Fibroblast of skin of abdomen (primary cell): ENCODE results near the gene KRT86.
"Not testable (repeated sequence)": the region's sequence is repeated elsewhere in the genome, so short reads cannot be mapped to it uniquely, and the experiment has no call there.

ENCODE experiments used
- DNase-seq: peaks from one replicate; pipeline ENCODE4 v3.0.0-alpha.2; 2013

Gene KRT86

GRCh38 chr12:52252175-52252615 is 22.2 kb upstream of the KRT86 start:
- not testable (repeated sequence) for DNase-seq

GRCh38 chr12:52252728-52253343 is 21.6 kb upstream of the KRT86 start:
- no peak for DNase-seq

GRCh38 chr12:52253391-52254179 is 20.9 kb upstream of the KRT86 start:
- no peak for DNase-seq

GRCh38 chr12:52254180-52254964 is 20.1 kb upstream of the KRT86 start:
- DNase-seq, result no peak

GRCh38 chr12:52254965-52255751 is 19.3 kb upstream of the KRT86 start:
- no peak for DNase-seq

- DNase-seq, result no peak
Observed at GRCh38 chr12:52255926-52256583, 18.4 kb upstream of the KRT86 start.

- no peak for DNase-seq
Observed at GRCh38 chr12:52256584-52256935, 17.9 kb upstream of the KRT86 start.

GRCh38 chr12:52257074-52257551 is 17.3 kb upstream of the KRT86 start:
- DNase-seq, result no peak

GRCh38 chr12:52257922-52258321 is 16.5 kb upstream of the KRT86 start:
- not testable (repeated sequence) for DNase-seq

GRCh38 chr12:52258335-52258901 is 16.0 kb upstream of the KRT86 start:
- peak; percentile 18 for DNase-seq

GRCh38 chr12:52259657-52260243 is 14.7 kb upstream of the KRT86 start:
- DNase-seq, result peak; percentile 17

- peak; percentile 61 for DNase-seq
Observed at GRCh38 chr12:52260361-52261207, 13.9 kb upstream of the KRT86 start.

GRCh38 chr12:52261208-52261484 is 13.3 kb upstream of the KRT86 start:
- DNase-seq, result no peak

- DNase-seq, result no peak
Observed at GRCh38 chr12:52262286-52262685, 12.2 kb upstream of the KRT86 start.

GRCh38 chr12:52263761-52264434 is 10.5 kb upstream of the KRT86 start:
- no peak for DNase-seq

- no peak for DNase-seq
Observed at GRCh38 chr12:52264435-52264825, 10.0 kb upstream of the KRT86 start.

- no peak for DNase-seq
Observed at GRCh38 chr12:52266514-52266913, 7.9 kb upstream of the KRT86 start.

- no peak for DNase-seq
Observed at GRCh38 chr12:52267266-52267665, 7.2 kb upstream of the KRT86 start.

- no peak for DNase-seq
Observed at GRCh38 chr12:52267699-52268098, 6.7 kb upstream of the KRT86 start.

- no peak for DNase-seq
Observed at GRCh38 chr12:52268212-52268611, 6.2 kb upstream of the KRT86 start.
